PC-3 (cell line): Measurements from ENCODE around the gene ACTMAP. TPM values are rescaled to one million over a fixed set of nuclear protein-coding genes. Genes with fewer than 3 reads are reported as not detected.

Source experiments
- ATAC-seq: fragments of 200-7000 bp; cut with Tn5 transposase; 2 replicates; pipeline ENCODE4 v1.9.1; 2020; ENCODE audit warnings: mild to moderate bottlenecking, moderate library complexity
- BruUV-seq: library from RNA; stranded (reverse); fragments of 400-500 nt; replicated peaks from 2 replicates; lab custom pipeline; 2021; lab: Mats Ljungman, UMichigan
- CTCF ChIA-PET: fragments of 300-600 bp; sonication (Branson Sonifier 250); formaldehyde crosslinking; loops from one replicate; lab custom pipeline; 2022; ENCODE audit warnings: antibody characterized with exemption; lab: Charles Lee
- POLR2A ChIA-PET: fragments of 300-600 bp; sonication (Branson Sonifier 250); formaldehyde crosslinking; loops from one replicate; lab custom pipeline; 2022; ENCODE audit warnings: antibody characterized with exemption; ENCODE audit not compliant: unreplicated experiment; lab: Charles Lee
- DNase-seq: peaks from one replicate; pipeline ENCODE4 v3.0.0-alpha.2; 2015
- H2AFZ ChIP-seq: fragments of 300-600 bp; sonication (generic); 2 replicates; pipeline ENCODE4 v1.6.0; 2016; ENCODE audit warnings: antibody characterized with exemption, low read length
- H3F3A ChIP-seq: fragments of 300-600 bp; sonication (generic); one replicate; pipeline ENCODE4 v1.6.0; 2017; ENCODE audit warnings: antibody characterized with exemption, low read length, control low read depth, mild to moderate bottlenecking; ENCODE audit not compliant: unreplicated experiment
- H3K27ac ChIP-seq: fragments of 300-600 bp; sonication (generic); 2 replicates; pipeline ENCODE4 v1.5.1; 2016; ENCODE audit warnings: mild to moderate bottlenecking, low read length
- H3K27me3 ChIP-seq: fragments of 300-600 bp; sonication (generic); 2 replicates; pipeline ENCODE4 v1.6.1; 2016; ENCODE audit warnings: low read length, mixed read lengths
- H3K36me3 ChIP-seq: fragments of 300-600 bp; sonication (generic); 2 replicates; pipeline ENCODE4 v1.6.1; 2016; ENCODE audit warnings: low read depth, mixed run types, low read length, mixed read lengths
- H3K4me1 ChIP-seq: fragments of 300-600 bp; sonication (generic); 2 replicates; pipeline ENCODE4 v1.5.1; 2016; ENCODE audit warnings: low read length; ENCODE audit not compliant: insufficient read depth
- H3K4me2 ChIP-seq: fragments of 300-600 bp; sonication (generic); 2 replicates; pipeline ENCODE4 v1.6.0; 2016; ENCODE audit warnings: low read length
- H3K4me3 ChIP-seq: fragments of 300-600 bp; sonication (generic); 2 replicates; pipeline ENCODE4 v1.5.1; 2016; ENCODE audit warnings: mild to moderate bottlenecking, low read length, mixed read lengths
- H3K79me2 ChIP-seq: fragments of 300-600 bp; sonication (generic); 2 replicates; pipeline ENCODE4 v1.6.1; 2017; ENCODE audit warnings: low read length, mixed read lengths
- H3K9ac ChIP-seq: fragments of 300-600 bp; sonication (generic); 2 replicates; pipeline ENCODE4 v1.6.0; 2016; ENCODE audit warnings: mild to moderate bottlenecking, low read length
- H3K9me2 ChIP-seq: fragments of 300-600 bp; sonication (generic); replicated peaks from 2 replicates; pipeline ENCODE4 v1.6.1; 2016; ENCODE audit warnings: mixed run types, low read length, mixed read lengths
- H3K9me3 ChIP-seq: fragments of 300-600 bp; sonication (generic); 2 replicates; pipeline ENCODE4 v1.6.1; 2016; ENCODE audit warnings: low read length, mixed read lengths
- H4K20me1 ChIP-seq: fragments of 300-600 bp; sonication (generic); 2 replicates; pipeline ENCODE4 v1.6.1; 2016; ENCODE audit warnings: low read length, mixed read lengths
- EZH2 ChIP-seq: fragments of 300-600 bp; sonication (generic); IDR thresholded peaks from one replicate; pipeline ENCODE4 v1.6.1; 2017; ENCODE audit warnings: antibody characterized with exemption, mild to moderate bottlenecking, low read length; ENCODE audit not compliant: unreplicated experiment
- EZH2phosphoT487 ChIP-seq: fragments of 300-600 bp; sonication (generic); IDR thresholded peaks from 2 replicates; pipeline ENCODE4 v1.6.1; 2018; ENCODE audit warnings: mild to moderate bottlenecking, antibody characterized with exemption, low read length, borderline replicate concordance
- intact Hi-C: fragments of 100-400 bp; cut with micrococcal nuclease; formaldehyde crosslinking; loops from 2 replicates; pipeline ENCODE4 v1.9.0; 2023
- total RNA-seq: library from RNA; depleted of rRNA; stranded (reverse); fragments of >200 nt; gene quantifications from 2 replicates; pipeline ENCODE4 v1.2.3, GENCODE V29; 2014
- TF ChIP-seq, protein P1 (sequence below): fragments of 300-600 bp; sonication (generic); conservative IDR thresholded peaks from 2 replicates; pipeline ENCODE4 v1.5.1; 2017; ENCODE audit warnings: antibody characterized with exemption, low read depth, mild to moderate bottlenecking, low read length

The ACTMAP gene
- total RNA-seq, 1 experiment from 2014 or later = 0.40 TPM

DNA sequence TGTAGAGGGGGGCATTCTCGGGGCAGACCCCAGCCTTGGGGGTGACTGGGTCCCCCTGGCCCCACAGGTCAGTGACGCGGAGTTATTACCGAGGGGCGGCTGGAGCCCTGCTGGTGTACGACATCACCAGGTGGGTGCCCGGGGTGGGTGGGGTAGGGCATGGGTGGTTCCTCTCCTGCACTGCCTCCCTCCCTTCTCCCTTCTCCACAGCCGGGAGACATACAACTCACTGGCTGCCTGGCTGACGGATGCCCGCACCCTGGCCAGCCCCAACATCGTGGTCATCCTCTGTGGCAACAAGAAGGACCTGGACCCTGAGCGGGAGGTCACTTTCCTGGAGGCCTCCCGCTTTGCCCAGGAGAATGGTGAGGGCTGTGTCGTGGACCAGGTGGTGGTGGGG, 33.4 kb upstream of the ACTMAP start:
- H3K4me2 ChIP-seq = no peak overlapping the region
- no peaks in the 10 kb centered on the region for H4K20me1 ChIP-seq
- ATAC-seq (no peak), DNase-seq (no peak)
- no peak overlapping the region for H2AFZ ChIP-seq
- H3K79me2 ChIP-seq = no peaks in the 10 kb centered on the region
- CTCF ChIA-PET = no interaction called here
- H3K9me3 ChIP-seq = no peaks in the 10 kb centered on the region
- H3K27me3 ChIP-seq = no peaks in the 10 kb centered on the region
- POLR2A ChIA-PET = no interaction called here
- TF ChIP-seq EZH2phosphoT487 (no peak), EZH2 (no peak)
- TF ChIP-seq, protein P1, sequence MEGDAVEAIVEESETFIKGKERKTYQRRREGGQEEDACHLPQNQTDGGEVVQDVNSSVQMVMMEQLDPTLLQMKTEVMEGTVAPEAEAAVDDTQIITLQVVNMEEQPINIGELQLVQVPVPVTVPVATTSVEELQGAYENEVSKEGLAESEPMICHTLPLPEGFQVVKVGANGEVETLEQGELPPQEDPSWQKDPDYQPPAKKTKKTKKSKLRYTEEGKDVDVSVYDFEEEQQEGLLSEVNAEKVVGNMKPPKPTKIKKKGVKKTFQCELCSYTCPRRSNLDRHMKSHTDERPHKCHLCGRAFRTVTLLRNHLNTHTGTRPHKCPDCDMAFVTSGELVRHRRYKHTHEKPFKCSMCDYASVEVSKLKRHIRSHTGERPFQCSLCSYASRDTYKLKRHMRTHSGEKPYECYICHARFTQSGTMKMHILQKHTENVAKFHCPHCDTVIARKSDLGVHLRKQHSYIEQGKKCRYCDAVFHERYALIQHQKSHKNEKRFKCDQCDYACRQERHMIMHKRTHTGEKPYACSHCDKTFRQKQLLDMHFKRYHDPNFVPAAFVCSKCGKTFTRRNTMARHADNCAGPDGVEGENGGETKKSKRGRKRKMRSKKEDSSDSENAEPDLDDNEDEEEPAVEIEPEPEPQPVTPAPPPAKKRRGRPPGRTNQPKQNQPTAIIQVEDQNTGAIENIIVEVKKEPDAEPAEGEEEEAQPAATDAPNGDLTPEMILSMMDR = no peak
- H3K4me1 ChIP-seq = peaks cover 6% of the 10 kb centered on the region; the same call in 1 of the 2 replicates
- no peaks in the 10 kb centered on the region for H3F3A ChIP-seq
- intact Hi-C loops = no loop called here
- H3K4me3 ChIP-seq = no peak overlapping the region
- H3K9me2 ChIP-seq = no peaks in the 10 kb centered on the region
- H3K36me3 ChIP-seq = no peaks in the 10 kb centered on the region
- H3K9ac ChIP-seq = no peak overlapping the region
- no peak overlapping the region for H3K27ac ChIP-seq
- no TSS peak for BruUV-seq

DNA sequence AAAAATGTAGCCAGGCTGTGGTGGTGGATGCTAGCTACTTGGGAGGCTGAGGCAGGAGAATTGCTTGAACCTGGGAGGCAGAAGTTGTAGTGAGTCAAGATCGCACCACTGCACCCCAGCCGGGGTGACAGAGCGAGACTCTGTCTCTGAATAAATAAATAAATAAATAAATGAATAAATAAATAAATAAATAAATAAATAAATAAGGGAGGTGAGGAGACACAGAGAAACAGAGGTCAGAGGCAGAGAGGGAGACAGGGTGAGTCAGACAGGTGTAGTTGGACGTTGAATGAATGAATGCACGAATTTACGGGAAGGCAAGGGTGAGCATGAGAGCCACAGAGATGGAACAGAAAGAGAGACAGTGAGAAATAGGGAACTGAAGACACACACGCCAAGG, 30.9 kb upstream of the ACTMAP start:
- POLR2A ChIA-PET = no interaction called here
- no peaks in the 10 kb centered on the region for H3K36me3 ChIP-seq
- TF ChIP-seq, protein P1 = no peak
- TF ChIP-seq EZH2phosphoT487 = no peak
- TF ChIP-seq EZH2 = no peak
- ATAC-seq = no peak
- H3K9me2 ChIP-seq = no peaks in the 10 kb centered on the region
- CTCF ChIA-PET = no interaction called here
- no peaks in the 10 kb centered on the region for H3F3A ChIP-seq
- no peak overlapping the region for H3K4me2 ChIP-seq
- H3K4me3 ChIP-seq = no peak overlapping the region
- no peaks in the 10 kb centered on the region for H3K79me2 ChIP-seq
- H2AFZ ChIP-seq = no peak overlapping the region
- H3K4me1 ChIP-seq = peaks cover 13% of the 10 kb centered on the region; the same call in 1 of the 2 replicates
- H3K27ac ChIP-seq = no peak overlapping the region
- no peaks in the 10 kb centered on the region for H3K27me3 ChIP-seq
- H3K9ac ChIP-seq = no peak overlapping the region
- H3K9me3 ChIP-seq = no peaks in the 10 kb centered on the region
- intact Hi-C loops = no loop called here
- no peaks in the 10 kb centered on the region for H4K20me1 ChIP-seq
- DNase-seq = no peak
- no TSS peak for BruUV-seq

DNA sequence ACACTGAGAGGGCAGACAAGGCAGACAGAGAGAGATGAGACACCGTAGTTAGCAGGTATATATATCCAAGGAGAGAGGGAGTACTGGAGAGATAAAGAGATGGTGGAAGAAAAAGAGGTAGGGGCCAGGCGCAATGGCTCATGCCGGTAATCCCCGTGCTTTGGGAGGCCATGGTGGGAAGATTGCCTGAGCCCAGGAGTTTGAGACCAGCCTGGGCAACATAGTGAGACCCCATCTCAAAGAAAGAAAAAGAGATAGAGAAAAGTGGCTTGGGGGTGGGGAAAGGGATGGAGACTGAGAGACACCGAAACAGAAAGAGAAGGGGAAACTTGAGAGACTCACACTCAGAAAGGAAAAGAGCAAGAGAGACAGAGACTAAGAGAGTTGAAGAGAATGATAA, 30.3 kb upstream of the ACTMAP start:
- intact Hi-C loops = no loop called here
- BruUV-seq = no TSS peak
- CTCF ChIA-PET = no interaction called here
- no peaks in the 10 kb centered on the region for H3K36me3 ChIP-seq
- H3F3A ChIP-seq = no peaks in the 10 kb centered on the region
- H3K9me2 ChIP-seq = no peaks in the 10 kb centered on the region
- no peak for ATAC-seq
- no peak overlapping the region for H3K27ac ChIP-seq
- peaks cover 13% of the 10 kb centered on the region; the same call in 1 of the 2 replicates for H3K4me1 ChIP-seq
- H2AFZ ChIP-seq = no peak overlapping the region
- H3K4me2 ChIP-seq = no peak overlapping the region
- H3K27me3 ChIP-seq = no peaks in the 10 kb centered on the region
- no peaks in the 10 kb centered on the region for H3K79me2 ChIP-seq
- no peak overlapping the region for H3K4me3 ChIP-seq
- POLR2A ChIA-PET = no interaction called here
- H3K9me3 ChIP-seq = no peaks in the 10 kb centered on the region
- TF ChIP-seq EZH2 (no peak), EZH2phosphoT487 (no peak)
- TF ChIP-seq, protein P1 = no peak
- H3K9ac ChIP-seq = no peak overlapping the region
- no peak for DNase-seq
- no peaks in the 10 kb centered on the region for H4K20me1 ChIP-seq
